HUDEP-2 (cell line): ENCODE measurements around the gene NIPAL4.

Source experiments
- DNase-seq, 76 experiments: peaks; one replicate each; lab custom pipeline; 2025; ENCODE audit not compliant: unreplicated experiment in 76 of 76; lab: John Stamatoyannopoulos, UW

NIPAL4 gene

GRCh38 chr5:157460921-157461792 is 1.1 kb downstream of the NIPAL4 start:
- no peak for DNase-seq

- no peak for DNase-seq
Observed at GRCh38 chr5:157463081-157463480, 3.1 kb downstream of the NIPAL4 start.

- DNase-seq, result no peak
Observed at GRCh38 chr5:157463621-157464518, 3.9 kb downstream of the NIPAL4 start.

- DNase-seq, result no peak
Observed at GRCh38 chr5:157464519-157465171, 4.6 kb downstream of the NIPAL4 start.

GRCh38 chr5:157468293-157468965 is 8.4 kb downstream of the NIPAL4 start:
- DNase-seq, result no peak

GRCh38 chr5:157469073-157469472 is 9.1 kb downstream of the NIPAL4 start:
- DNase-seq, result no peak

- no peak for DNase-seq
Observed at GRCh38 chr5:157469687-157470086, 9.7 kb downstream of the NIPAL4 start.

- no peak for DNase-seq
Observed at GRCh38 chr5:157470631-157471030, 10.6 kb downstream of the NIPAL4 start.

GRCh38 chr5:157471709-157472108 is 11.7 kb downstream of the NIPAL4 start:
- peak in 11 of 76 experiments; percentile 0 to 29 (median 7) for DNase-seq

- no peak for DNase-seq
Observed at GRCh38 chr5:157473383-157474320, 13.6 kb downstream of the NIPAL4 start.

- no peak for DNase-seq
Observed at GRCh38 chr5:157475432-157475831, 15.4 kb downstream of the NIPAL4 start.

- DNase-seq, result peak in 27 of 76 experiments; percentile 1 to 60 (median 25)
Observed at GRCh38 chr5:157476702-157477408, 16.8 kb downstream of the NIPAL4 start.

- no peak for DNase-seq
Observed at GRCh38 chr5:157477814-157478494, 17.9 kb downstream of the NIPAL4 start.

- DNase-seq, result no peak
Observed at GRCh38 chr5:157478726-157479125, 18.7 kb downstream of the NIPAL4 start.

- DNase-seq, result no peak
Observed at GRCh38 chr5:157479166-157479565, 19.2 kb downstream of the NIPAL4 start.

GRCh38 chr5:157479612-157480510 is 19.8 kb downstream of the NIPAL4 start:
- DNase-seq, result no peak

GRCh38 chr5:157481265-157481664 is 21.3 kb downstream of the NIPAL4 start:
- DNase-seq, result no peak
